ENCODE data around the gene SUSD4.

Gene SUSD4

GRCh38 chr1:223234170-223234514 lies 129.8 kb downstream of the SUSD4 start:
- no peak for TF ChIP-seq CTCF (IDR thresholded peaks at IDR 0.05; ENCODE audit: low read depth, low read length)
- no peak overlapping the region for H3K4me3 ChIP-seq (ENCODE audit: low read depth, low read length)

- H3K4me3 ChIP-seq (ENCODE audit: low read depth, low read length): no peak overlapping the region
- TF ChIP-seq CTCF (IDR thresholded peaks at IDR 0.05; ENCODE audit: low read depth, low read length): no peak
These were observed 130.4 kb downstream of the SUSD4 start for GRCh38 chr1:223233410-223234169.

GRCh38 chr1:223233019-223233409 lies 131.0 kb downstream of the SUSD4 start:
- no peak for TF ChIP-seq CTCF (IDR thresholded peaks at IDR 0.05; ENCODE audit: low read depth, low read length)
- H3K4me3 ChIP-seq (ENCODE audit: low read depth, low read length): no peak overlapping the region

GRCh38 chr1:223231581-223231980 lies 132.4 kb downstream of the SUSD4 start:
- TF ChIP-seq CTCF (IDR thresholded peaks at IDR 0.05; ENCODE audit: low read depth, low read length): no peak
- no peak overlapping the region for H3K4me3 ChIP-seq (ENCODE audit: low read depth, low read length)

- H3K4me3 ChIP-seq (ENCODE audit: low read depth, low read length): no peak overlapping the region
- no peak for TF ChIP-seq CTCF (IDR thresholded peaks at IDR 0.05; ENCODE audit: low read depth, low read length)
These were observed 132.9 kb downstream of the SUSD4 start for GRCh38 chr1:223231011-223231572.

GRCh38 chr1:223230161-223230881 lies 133.7 kb downstream of the SUSD4 start:
- TF ChIP-seq CTCF (IDR thresholded peaks at IDR 0.05; ENCODE audit: low read depth, low read length): no peak
- peak overlapping the region; percentile 32 for H3K4me3 ChIP-seq (ENCODE audit: low read depth, low read length)

- H3K4me3 ChIP-seq (ENCODE audit: low read depth, low read length): no peak overlapping the region
- no peak for TF ChIP-seq CTCF (IDR thresholded peaks at IDR 0.05; ENCODE audit: low read depth, low read length)
These were observed 134.2 kb downstream of the SUSD4 start for GRCh38 chr1:223229756-223230155.

Measured in WI38 (cell line).